Memory B cell (primary cell): ENCODE results near the gene SNX27.
"Not testable (repeated sequence)": the region's sequence is repeated elsewhere in the genome, so short reads cannot be mapped to it uniquely, and the experiment has no call there.

Experiments used
- ATAC-seq: fragments of 150-1000 bp; cut with Tn5 transposase; 2 replicates; pipeline ENCODE4 v1.10.0; 2021; ENCODE audit warnings: low read depth, mild to moderate bottlenecking, moderate library complexity
- DNase-seq, 2 donors: peaks; one replicate each; pipeline ENCODE4 v3.0.0; 2022; ENCODE audit warnings: low spot score in 2 of 2
- H3K27ac Mint-ChIP-seq: one replicate; pipeline ENCODE4 v1.8.0; 2022; ENCODE audit warnings: mild to moderate bottlenecking, moderate library complexity, mixed read lengths
- H3K27me3 Mint-ChIP-seq: one replicate; pipeline ENCODE4 v1.8.0; 2022; ENCODE audit warnings: mixed read lengths
- H3K36me3 Mint-ChIP-seq: one replicate; pipeline ENCODE4 v1.8.0; 2022; ENCODE audit warnings: mild to moderate bottlenecking, mixed read lengths
- H3K4me1 Mint-ChIP-seq: one replicate; pipeline ENCODE4 v1.8.0; 2022; ENCODE audit warnings: mixed read lengths
- H3K4me3 Mint-ChIP-seq: one replicate; pipeline ENCODE4 v1.8.0; 2022; ENCODE audit warnings: mild to moderate bottlenecking, moderate library complexity, mixed read lengths
- H3K9me3 Mint-ChIP-seq: one replicate; pipeline ENCODE4 v1.8.0; 2022; ENCODE audit warnings: mixed read lengths

Gene SNX27

DNA sequence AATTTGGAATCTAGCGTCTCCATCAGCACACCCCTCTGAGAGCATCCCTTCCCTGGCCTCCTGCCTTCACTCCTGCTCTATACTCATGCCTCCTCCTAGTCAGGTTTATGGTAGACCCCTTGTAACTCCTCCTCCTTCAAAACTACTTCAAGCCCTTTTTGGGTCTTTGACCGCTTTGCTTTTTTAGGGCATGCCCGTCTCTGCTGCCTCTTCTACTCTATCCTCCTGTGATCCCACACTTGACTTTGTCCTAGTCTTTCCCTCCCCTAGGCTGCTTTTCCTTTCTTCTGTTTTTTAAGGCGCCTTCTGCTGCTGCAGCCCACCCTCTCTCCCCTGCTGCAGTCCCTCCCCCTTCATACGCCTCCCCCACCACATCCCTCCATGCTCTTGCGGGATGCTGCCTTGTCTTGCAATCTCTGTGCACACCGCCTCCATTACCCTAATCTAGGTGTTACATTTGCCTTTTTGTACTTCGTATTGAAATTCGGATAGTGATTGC lies 1.5 kb downstream of the SNX27 start:
- Mint-ChIP-seq H3K4me1 (peaks cover 24% of the 10 kb centered on the region), H3K9me3 (no peaks in the 10 kb centered on the region), H3K4me3 (peak overlapping the region; percentile 98), H3K36me3 (peaks cover 5% of the 10 kb centered on the region), H3K27me3 (peaks cover 2% of the 10 kb centered on the region), H3K27ac (peak overlapping the region; percentile 96)
- ATAC-seq (no peak), DNase-seq (no peak)

DNA sequence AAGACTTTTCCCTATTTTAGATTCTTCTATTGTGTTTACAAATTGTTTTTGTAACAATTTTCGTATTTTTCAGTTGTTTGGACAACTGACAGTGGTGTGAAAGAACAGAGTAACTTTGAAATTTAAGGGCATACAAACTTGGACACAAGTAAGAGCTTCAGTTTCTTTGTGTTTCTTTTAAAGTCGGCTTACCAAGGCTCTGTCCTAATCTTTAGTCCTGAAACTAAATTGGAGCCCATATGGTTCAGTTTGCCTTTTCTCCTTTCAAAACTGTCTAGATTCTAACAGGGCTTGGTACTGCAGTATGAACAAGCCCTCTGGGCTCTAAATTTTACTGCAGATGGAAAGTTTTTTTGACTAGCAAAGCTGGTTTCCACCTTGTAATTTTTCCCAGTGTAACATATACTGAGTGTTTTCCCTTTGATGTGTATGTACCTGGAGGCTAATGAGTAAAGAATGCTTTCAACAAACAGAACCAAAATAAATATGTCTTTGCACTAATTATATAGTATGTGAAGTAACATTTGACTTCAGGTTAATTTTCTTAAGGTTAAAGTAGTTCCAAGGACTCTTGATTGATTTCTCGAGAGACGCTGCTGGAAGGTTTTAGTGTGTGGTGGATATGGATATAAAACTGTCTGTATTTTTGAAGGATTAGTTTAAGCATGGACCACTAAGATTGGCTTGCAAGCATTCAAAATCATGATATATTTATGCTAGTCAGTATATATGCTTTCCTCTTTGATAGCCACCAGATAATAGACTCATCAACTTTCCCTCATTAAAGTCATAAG lies 4.1 kb downstream of the SNX27 start:
- Mint-ChIP-seq H3K9me3 (no peaks in the 10 kb centered on the region), H3K4me3 (no peak overlapping the region), H3K4me1 (peaks cover 29% of the 10 kb centered on the region), H3K36me3 (peaks cover 5% of the 10 kb centered on the region), H3K27me3 (no peaks in the 10 kb centered on the region), H3K27ac (no peak overlapping the region)
- DNase-seq: no peak
- ATAC-seq: no peak

DNA sequence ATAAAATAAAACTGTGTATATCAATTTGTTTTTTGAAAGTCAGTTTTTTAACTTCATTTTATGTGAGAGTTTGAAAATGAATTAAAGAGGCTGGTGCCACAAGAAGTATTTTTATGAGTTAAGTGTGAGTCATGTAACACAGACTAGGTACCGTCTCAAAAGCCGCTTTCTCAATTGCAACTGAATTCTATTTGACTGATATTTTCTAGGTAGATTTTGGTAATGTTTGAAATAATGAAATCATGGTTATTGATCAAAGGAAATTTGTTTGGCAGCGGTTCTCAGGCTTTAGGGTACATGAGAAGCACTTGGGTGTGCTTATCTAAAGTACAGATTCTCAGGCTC lies 4.6 kb downstream of the SNX27 start:
- no peaks in the 10 kb centered on the region for H3K27me3 Mint-ChIP-seq
- H3K27ac Mint-ChIP-seq: no peak overlapping the region
- H3K4me3 Mint-ChIP-seq: no peak overlapping the region
- peaks cover 31% of the 10 kb centered on the region for H3K4me1 Mint-ChIP-seq
- H3K9me3 Mint-ChIP-seq: no peaks in the 10 kb centered on the region
- DNase-seq: no peak
- peaks cover 5% of the 10 kb centered on the region for H3K36me3 Mint-ChIP-seq
- no peak for ATAC-seq

DNA sequence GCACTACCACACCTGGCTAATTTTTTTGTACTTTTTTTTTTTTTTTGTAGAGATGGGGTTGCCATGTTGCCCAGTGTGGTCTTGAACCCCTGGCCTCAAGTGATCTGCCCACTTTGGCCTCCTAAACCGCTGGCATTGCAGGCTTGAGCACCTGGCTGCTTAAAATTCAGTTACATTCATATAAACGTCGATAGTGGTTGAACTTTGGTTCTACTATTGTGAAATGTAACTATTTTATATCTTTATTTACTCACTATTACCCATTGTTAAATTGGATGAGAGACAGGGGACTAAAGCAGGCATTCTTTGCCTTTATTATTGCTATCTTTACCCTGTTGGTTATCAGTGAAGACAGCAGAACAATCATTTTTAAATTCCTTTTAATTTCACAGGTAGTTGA lies 6.2 kb downstream of the SNX27 start:
- Mint-ChIP-seq H3K4me1 (peaks cover 24% of the 10 kb centered on the region), H3K9me3 (no peaks in the 10 kb centered on the region), H3K4me3 (no peak overlapping the region), H3K27ac (no peak overlapping the region), H3K27me3 (no peaks in the 10 kb centered on the region), H3K36me3 (peaks cover 3% of the 10 kb centered on the region)
- no peak for DNase-seq
- ATAC-seq: no peak

DNA sequence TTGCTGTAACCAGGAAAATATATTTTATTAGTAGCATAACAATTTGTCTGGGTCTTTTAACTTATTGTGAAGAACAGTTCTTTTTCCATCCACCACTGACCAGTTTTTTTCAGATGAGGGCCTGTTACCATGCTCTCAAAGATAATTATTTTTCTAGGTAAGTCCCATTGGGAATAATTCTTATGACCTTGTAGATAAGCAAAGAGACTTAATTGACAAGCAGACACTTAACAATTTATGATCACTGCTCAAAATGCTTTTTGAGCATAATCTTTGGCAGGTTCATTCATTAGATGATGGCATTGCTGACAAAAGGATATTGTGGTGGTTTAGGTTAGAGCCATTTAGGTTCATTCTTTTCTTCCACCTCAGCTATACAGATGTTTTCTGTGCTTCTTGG lies 6.6 kb downstream of the SNX27 start:
- H3K27ac Mint-ChIP-seq: no peak overlapping the region
- ATAC-seq (no peak), DNase-seq (no peak)
- H3K4me3 Mint-ChIP-seq: no peak overlapping the region
- H3K4me1 Mint-ChIP-seq: peaks cover 19% of the 10 kb centered on the region
- H3K27me3 Mint-ChIP-seq: no peaks in the 10 kb centered on the region
- H3K9me3 Mint-ChIP-seq: no peaks in the 10 kb centered on the region
- H3K36me3 Mint-ChIP-seq: peaks cover 2% of the 10 kb centered on the region

DNA sequence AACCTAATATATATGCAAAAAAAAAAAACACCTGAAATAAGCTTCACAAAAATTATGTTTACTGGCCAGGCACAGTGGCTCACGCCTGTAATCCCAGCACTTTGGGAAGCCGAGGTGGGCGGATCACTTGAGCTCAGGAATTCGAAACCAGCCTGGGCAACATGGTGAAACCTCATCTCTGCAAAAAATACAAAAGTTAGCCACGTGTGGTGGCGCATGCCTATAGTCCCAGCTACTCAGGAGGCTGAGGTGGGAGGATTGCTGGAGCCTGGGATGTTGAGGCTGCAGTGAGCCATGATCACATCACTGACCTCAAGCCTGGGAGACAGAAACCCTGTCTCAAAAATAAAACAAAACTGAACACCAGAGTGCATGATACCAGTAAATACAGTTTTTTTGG lies 7.1 kb downstream of the SNX27 start:
- H3K9me3 Mint-ChIP-seq, H3K27ac Mint-ChIP-seq, H3K36me3 Mint-ChIP-seq, H3K27me3 Mint-ChIP-seq, H3K4me3 Mint-ChIP-seq, DNase-seq, ATAC-seq: not testable (repeated sequence)
- H3K4me1 Mint-ChIP-seq: peaks cover 14% of the 10 kb centered on the region

DNA sequence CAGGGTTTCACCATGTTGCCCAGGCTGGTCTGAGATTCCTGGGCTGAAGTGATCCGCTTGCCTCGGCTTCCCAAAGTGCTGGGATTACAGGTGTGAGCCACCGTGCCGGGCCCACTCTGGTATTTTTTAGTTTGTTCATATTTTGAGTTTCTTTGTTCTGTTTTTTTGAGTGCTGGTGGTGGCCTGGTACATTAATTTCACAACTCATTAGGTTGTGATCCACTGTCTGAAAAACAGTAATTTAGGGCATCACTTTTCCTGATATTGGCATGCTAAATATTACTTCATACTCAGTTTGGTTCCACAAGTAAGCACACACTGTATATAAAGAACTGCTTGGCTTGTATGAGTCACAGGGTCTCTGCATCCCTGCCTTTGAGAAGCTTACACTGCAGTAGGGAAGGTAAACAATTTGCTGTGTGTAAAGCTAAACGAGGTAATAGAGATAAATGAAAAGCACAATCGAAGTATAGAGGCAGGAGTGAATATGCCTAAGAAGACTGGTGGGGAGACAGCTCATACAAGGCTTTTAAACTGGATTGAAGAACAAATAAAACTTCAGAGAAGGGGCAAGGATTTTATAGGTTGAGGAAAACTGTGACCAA lies 7.7 kb downstream of the SNX27 start:
- peak overlapping the region; percentile 22 for H3K27ac Mint-ChIP-seq
- peaks cover 13% of the 10 kb centered on the region for H3K4me1 Mint-ChIP-seq
- H3K9me3 Mint-ChIP-seq: no peaks in the 10 kb centered on the region
- ATAC-seq (no peak), DNase-seq (no peak)
- no peak overlapping the region for H3K4me3 Mint-ChIP-seq
- H3K36me3 Mint-ChIP-seq: peaks cover 2% of the 10 kb centered on the region
- no peaks in the 10 kb centered on the region for H3K27me3 Mint-ChIP-seq

DNA sequence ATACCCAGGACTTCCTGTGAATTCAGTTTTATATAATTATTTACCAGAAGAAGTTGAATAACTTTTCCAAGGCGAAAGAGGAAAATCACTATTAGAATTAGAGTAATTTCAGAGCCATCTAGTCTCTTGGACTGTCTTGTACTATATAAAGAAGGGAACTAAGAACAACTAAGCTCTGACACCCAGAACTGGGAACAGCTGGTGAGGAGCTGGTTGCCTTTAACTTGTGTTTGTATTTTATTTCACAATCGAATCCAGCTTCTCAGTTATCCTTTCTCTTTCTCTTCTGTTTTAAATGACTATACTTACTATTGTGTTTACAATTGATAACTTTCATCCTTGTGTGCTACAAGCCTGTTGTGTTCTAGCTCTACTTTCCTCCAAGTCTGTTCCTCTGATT lies 8.4 kb downstream of the SNX27 start:
- ATAC-seq (no peak), DNase-seq (no peak)
- H3K27ac Mint-ChIP-seq: peak overlapping the region; percentile 22
- H3K9me3 Mint-ChIP-seq: no peaks in the 10 kb centered on the region
- H3K36me3 Mint-ChIP-seq: peaks cover 2% of the 10 kb centered on the region
- peaks cover 12% of the 10 kb centered on the region for H3K4me1 Mint-ChIP-seq
- no peaks in the 10 kb centered on the region for H3K27me3 Mint-ChIP-seq
- H3K4me3 Mint-ChIP-seq: no peak overlapping the region

DNA sequence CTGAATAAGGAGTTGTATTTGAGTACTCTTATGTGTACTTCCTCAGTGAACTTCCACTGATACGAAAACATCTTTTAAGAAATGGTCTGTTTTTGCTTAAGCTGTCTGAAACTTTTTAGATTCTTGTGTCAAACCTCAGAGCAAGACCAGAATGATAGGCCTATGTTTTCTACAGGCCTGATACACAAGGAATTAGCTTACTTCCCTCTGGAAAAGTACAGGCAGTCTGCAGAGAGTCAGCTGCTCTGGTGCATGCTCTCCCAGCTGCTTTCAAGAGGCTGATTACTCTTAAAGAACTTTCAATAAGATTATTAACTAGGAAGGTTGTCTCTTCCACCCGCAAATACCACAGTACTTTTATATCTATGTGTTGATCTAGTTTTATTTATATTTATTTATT lies 9.5 kb downstream of the SNX27 start:
- Mint-ChIP-seq H3K4me3 (no peak overlapping the region), H3K4me1 (peaks cover 6% of the 10 kb centered on the region), H3K27ac (no peak overlapping the region), H3K9me3 (no peaks in the 10 kb centered on the region), H3K27me3 (no peaks in the 10 kb centered on the region), H3K36me3 (no peaks in the 10 kb centered on the region)
- no peak for ATAC-seq
- no peak for DNase-seq

DNA sequence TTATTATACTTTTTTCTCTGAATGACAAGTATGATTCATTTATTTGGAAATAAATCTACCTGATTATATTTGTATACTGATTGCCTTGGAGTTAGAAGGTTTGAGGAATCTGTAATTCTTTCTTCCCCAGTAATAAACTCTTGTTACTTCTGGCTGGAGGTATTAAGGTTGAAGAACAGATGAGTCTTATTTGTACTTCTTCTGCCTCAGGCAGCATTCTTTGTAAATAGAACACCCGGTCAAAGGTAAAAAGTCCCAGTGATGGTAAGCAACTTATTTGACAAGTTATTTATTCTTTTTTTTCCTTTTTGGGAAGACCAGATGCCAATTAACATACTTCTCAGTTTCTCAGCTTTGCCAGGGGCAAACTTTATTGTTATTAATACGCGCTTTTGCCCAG lies 12.9 kb downstream of the SNX27 start:
- H3K36me3 Mint-ChIP-seq: peaks cover 10% of the 10 kb centered on the region
- H3K27me3 Mint-ChIP-seq: no peaks in the 10 kb centered on the region
- no peak overlapping the region for H3K27ac Mint-ChIP-seq
- H3K4me3 Mint-ChIP-seq: no peak overlapping the region
- H3K9me3 Mint-ChIP-seq: no peaks in the 10 kb centered on the region
- ATAC-seq (no peak), DNase-seq (no peak)
- H3K4me1 Mint-ChIP-seq: peaks cover 4% of the 10 kb centered on the region

DNA sequence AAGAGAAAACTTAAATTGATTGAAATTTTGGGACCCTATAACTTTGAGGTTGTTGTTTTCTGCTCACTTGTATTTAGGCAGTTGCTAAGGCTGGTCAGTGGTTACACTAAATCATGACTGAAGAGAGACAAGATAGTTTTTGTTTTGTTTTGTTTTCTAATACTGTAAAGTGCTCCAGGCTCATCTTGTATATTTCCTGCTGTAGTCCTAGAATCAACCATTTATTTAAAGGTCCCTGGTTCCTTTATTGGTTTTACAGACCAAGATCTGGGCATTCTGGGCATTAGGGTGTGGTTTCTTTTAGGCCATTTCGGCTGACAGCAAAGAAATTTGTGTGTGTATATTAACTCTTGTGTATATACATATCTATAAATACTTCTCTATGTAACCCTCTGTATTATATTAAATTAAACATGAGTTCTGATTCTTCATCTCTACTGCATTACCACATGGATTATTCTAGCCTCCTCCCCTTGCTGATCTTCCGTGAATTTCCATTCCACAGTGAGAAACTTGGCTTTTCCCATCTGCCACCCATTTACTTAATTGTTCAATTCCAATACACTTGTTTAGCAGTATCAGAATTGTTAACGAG lies 15.0 kb downstream of the SNX27 start:
- Mint-ChIP-seq H3K27ac (no peak overlapping the region), H3K4me1 (no peaks in the 10 kb centered on the region), H3K27me3 (no peaks in the 10 kb centered on the region), H3K36me3 (peaks cover 10% of the 10 kb centered on the region), H3K9me3 (no peaks in the 10 kb centered on the region), H3K4me3 (no peak overlapping the region)
- DNase-seq (no peak), ATAC-seq (no peak)

DNA sequence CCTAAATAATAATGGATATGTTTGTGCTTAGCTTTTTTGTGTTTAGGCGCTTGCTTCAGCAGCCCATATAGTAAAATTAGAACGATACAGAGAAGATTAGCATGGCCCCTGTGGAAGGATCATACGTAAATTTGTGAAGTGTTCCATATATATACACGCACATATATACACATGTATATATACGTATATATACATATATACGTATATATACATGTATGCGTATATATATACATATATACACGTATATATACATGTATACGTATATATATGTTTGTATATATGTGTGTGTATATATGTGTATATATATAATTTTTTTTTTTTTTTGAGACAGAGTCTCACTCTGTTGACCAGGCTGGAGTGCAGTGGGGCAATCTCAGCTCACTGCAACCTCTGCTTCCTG lies 17.4 kb downstream of the SNX27 start:
- Mint-ChIP-seq H3K9me3 (no peaks in the 10 kb centered on the region), H3K4me1 (no peaks in the 10 kb centered on the region), H3K27ac (no peak overlapping the region), H3K36me3 (peaks cover 10% of the 10 kb centered on the region), H3K27me3 (no peaks in the 10 kb centered on the region), H3K4me3 (no peak overlapping the region)
- DNase-seq (no peak), ATAC-seq (no peak)

DNA sequence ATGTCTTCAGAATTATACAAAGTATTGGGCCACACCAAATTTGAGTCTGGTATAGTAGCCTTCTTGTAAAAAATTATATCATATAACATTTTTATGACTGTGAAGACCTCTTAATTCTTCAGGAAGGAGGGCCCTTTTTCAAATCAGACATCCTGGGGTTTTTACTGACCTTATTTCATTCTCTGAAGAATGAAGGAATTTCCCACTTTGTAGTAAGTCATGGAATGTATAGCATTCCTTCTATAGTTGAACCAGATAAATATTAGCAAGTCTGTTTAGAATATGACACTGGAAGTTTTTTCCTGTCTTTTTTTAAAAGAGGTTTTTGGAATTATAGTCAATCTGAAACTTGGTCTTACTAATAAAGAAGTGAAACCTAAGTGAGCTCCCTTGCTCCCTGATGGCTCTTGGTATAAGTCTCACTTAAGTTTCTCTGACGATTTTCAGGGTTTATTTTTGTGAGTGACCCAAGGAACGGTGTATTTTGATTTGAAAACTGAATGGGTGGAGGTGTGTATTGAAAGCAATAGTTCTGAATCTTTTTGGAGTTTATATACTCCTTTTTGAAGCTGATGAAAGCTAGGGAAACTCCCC lies 23.7 kb downstream of the SNX27 start:
- H3K4me3 Mint-ChIP-seq: no peak overlapping the region
- peaks cover 4% of the 10 kb centered on the region for H3K36me3 Mint-ChIP-seq
- no peak for ATAC-seq
- H3K4me1 Mint-ChIP-seq: peaks cover 2% of the 10 kb centered on the region
- no peaks in the 10 kb centered on the region for H3K9me3 Mint-ChIP-seq
- no peaks in the 10 kb centered on the region for H3K27me3 Mint-ChIP-seq
- DNase-seq: no peak
- H3K27ac Mint-ChIP-seq: peak overlapping the region; percentile 69

DNA sequence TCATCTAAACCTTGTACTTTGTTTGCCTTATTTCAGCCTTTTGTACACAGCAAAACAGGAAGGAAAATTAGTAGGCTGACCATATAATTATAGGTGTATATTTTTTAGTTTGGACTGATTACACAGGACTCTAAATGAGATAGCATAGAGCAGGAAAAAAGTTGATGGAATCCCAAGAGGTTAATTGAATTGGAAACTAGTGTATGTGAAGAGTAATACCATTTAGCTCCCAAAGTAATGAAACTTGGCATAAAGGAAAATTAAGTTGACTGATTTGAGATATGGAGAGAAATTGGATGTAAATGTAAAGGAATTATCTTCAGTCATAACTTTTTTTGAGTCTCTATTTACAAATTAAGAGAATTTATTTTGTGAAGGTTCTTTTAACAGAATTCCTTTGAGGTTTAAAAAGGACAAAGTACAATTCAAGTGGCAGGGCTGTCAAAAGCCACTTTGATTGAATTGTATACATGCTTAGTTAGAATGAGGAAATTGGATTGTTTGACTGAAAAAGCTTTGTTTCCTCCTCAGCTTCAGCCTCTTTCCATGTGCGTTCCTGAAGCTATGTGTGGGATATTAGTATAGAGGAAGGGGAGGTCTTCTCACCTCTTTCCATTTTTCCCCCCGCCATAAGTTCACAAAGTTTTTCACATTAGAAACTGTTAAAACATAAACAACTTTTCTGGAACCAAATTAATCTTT lies 26.4 kb downstream of the SNX27 start:
- Mint-ChIP-seq H3K27ac (no peak overlapping the region), H3K4me1 (peaks cover 7% of the 10 kb centered on the region), H3K27me3 (no peaks in the 10 kb centered on the region), H3K36me3 (peaks cover 10% of the 10 kb centered on the region), H3K4me3 (no peak overlapping the region), H3K9me3 (no peaks in the 10 kb centered on the region)
- no peak for DNase-seq
- ATAC-seq: no peak
